NOMO-1 (cell line): ENCODE data around the gene FOXP4.
"Not testable (repeated sequence)": the region's sequence is repeated elsewhere in the genome, so short reads cannot be mapped to it uniquely, and the experiment has no call there.

Experiments
- DNase-seq, 2 experiments: peaks; one replicate each; lab custom pipeline; 2025; ENCODE audit not compliant: unreplicated experiment in 2 of 2; lab: John Stamatoyannopoulos, UW

FOXP4 gene

DNA sequence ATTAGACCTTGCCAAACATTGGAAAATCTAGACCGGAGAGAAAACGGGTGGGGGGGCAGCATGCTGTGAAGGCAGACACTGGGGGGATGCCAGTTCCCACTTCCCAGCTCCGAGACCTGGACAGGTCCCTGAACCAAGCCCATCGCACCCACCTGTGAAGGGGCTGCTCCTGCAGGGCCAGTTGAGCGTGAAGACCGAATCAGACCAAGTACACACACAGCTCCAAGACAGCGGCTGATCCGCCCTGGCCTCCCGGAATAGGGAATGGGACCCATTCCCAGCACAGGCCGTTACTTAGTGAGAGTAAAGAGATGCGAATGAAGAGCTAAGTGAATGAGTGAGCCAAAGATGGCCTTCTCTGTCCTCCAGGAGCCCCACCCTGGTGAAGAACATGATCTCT, 50.6 kb downstream of the FOXP4 start:
- no peak for DNase-seq

DNA sequence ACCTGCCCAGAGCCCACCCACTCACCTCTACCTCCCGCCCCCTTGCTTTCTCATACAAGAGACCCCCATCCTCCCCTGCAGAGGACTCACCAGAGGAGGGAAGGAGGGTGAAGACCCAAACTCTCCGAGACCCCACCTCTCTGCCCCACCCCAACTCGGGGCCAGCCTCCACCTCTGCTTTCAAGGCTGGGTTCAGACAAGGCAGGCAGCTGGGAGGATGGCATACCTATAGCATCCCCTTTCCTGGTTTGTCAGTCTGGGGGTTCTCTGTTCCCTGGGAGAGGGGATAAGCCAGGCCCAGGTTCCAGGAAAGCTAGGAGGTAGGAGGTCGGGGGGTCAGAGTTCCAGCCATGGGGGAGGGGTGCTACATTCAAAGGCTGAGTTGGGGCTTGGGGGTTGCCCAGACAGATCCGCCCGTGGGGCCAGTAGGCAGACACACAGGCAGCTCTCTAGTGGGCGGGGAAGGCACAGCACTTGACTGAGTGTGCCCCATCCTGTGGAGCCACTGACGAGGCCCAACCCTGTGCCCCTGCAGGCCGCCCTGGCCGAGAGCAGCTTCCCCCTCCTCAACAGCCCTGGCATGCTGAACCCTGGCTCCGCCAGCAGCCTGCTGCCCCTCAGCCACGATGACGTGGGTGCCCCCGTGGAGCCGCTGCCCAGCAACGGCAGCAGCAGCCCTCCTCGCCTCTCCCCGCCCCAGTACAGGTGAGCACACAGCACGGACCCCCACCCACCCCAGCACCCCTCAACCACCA, 51.2 kb downstream of the FOXP4 start:
- no peak for DNase-seq

DNA sequence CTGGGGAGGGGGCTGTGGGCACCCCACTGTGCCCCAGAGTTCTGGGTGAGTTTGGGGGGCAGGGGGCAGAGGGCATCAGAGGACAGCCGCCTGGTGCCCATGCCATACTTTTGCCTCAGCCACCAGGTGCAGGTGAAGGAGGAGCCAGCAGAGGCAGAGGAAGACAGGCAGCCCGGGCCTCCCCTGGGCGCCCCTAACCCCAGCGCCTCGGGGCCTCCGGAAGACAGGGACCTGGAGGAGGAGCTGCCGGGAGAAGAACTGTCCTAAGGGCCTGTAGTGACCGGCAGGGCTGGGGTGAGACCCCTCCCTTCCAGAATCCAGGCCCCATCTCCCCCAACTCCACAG, 52.5 kb downstream of the FOXP4 start:
- DNase-seq, result no peak

DNA sequence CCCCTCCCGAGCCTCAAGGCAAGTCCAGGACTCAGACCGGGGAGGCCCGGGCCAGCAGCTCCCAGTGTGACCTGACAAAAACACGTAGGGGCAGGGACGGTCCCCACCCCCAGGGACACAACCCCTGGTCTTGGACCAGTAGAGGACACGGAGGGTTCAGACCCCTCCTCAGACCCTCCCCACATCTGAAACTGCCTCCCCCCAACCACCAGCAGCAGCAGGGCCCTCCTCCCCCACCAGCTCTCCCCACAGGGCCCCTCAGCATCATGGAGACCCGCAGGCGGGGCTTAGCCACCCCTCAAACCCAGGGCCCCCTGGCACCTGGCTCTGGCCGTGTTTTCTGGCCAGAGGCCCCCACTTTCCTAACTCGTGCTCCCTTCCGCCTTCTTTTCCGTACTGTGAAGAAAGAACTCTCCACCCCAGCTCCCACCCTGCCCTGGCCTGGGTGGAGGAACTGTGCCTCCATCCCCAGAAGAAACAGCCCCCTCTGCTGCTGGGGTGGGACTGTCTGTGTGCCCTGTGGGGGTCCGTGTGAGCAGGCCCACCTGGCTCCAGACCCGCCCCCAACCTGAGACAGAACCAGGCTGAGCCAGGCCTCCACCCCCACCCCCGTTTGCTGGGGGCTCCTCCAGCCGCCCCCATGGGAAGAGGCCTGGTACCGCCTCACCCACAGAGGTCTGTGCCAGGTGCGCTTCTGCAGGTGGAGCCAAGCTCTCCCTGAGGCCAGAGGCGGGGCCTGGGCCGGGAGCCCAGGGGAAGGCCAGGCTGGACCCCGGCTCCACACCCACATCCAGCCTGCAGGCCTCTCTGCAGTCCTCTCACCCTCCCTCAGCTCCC, 53.1 kb downstream of the FOXP4 start:
- DNase-seq, result no peak

DNA sequence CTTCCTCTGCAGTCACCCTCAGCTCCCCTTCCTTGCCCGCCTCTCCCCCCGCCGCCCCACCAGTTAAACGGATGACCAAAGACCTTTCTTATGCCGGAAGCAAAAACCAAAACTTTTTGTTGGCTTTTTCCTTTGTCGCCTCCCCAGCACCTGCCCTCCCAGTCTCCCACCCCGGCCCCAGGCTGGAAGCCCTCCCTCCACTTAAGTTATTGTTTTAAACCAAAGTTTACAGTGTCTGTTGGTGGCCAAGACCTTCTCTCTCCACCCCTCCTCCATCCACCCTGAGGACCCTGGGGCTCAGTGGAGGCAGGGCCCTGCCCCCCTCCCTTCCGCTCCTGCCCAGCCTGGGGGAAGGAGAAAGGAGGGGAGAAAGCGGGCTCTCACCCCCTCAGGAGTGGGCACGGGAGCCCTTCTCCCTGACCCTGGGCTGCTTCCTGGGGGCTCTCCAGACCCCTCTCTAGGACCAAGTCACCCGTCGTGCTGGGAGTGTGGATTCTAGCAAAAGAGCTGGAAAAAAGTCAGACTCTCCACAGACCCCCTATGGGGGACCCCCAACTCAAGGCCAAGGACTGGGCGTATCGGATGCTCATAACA, 53.8 kb downstream of the FOXP4 start:
- DNase-seq, result no peak

DNA sequence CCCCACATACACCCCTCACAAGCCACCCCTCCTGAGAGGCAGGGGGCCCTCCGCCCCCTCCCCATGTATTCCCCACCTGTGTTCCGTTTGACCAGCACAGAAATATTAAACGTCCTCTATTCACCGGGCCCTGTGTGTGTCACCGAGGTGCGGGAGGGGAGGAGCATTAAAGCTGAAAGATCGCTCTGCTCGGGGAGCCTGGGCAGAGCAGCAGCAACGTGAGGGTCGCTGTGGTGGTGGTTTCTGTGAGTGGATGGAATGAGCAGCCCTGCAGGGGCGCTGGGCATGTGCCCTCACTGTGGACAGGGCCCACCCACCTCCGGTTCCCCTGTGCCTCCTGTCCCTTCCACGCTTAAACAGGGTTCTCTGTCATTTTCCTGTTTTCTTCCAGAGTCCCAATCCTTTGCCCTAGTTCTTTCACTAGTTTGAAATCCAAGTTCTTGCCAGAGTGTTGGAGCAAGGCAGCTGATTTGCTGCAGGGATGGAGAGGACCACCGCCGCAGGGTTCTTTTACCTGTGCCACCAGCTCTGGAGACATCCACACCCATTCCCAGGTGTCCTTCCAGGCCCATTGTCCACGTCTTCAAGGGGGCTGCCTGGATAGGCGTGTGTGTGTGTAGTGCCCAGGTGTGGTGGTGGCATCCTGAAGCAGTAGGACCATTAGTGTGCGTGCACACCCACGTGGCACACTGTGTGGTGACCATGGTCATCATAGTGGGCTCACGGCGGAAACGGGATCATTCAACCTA, 54.5 kb downstream of the FOXP4 start:
- DNase-seq, result no peak

DNA sequence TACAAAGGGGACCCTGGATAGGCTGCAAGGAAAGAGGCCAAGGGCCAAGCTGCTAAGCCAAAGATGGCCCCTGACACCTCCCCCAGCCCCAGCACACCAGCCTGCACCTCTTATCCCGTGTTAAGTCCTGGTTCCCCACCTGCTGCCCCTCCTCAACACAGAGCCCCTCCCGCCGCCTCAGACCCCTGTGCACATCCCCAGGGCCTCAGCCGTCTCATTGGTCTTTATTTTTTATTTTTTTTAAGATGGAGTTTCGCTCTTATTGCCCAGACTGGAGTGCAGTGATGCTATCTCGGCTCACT, 55.0 kb downstream of the FOXP4 start:
- no peak for DNase-seq

DNA sequence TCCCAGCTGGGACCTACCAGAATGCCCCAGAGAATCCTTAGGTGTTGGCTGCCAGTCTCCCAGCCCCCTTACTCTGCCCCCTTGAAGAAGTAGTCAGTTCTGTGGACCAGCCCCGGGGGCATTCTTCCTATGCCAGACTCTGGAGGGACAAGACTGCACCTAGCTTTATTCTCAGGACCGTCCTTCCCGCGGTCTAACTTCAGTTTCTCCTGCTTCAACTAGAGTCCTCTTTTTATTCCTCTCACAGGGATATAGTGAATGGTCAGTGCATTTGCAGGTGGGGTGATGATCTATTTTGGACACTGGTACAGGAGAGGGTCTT, 56.2 kb downstream of the FOXP4 start:
- no peak for DNase-seq

DNA sequence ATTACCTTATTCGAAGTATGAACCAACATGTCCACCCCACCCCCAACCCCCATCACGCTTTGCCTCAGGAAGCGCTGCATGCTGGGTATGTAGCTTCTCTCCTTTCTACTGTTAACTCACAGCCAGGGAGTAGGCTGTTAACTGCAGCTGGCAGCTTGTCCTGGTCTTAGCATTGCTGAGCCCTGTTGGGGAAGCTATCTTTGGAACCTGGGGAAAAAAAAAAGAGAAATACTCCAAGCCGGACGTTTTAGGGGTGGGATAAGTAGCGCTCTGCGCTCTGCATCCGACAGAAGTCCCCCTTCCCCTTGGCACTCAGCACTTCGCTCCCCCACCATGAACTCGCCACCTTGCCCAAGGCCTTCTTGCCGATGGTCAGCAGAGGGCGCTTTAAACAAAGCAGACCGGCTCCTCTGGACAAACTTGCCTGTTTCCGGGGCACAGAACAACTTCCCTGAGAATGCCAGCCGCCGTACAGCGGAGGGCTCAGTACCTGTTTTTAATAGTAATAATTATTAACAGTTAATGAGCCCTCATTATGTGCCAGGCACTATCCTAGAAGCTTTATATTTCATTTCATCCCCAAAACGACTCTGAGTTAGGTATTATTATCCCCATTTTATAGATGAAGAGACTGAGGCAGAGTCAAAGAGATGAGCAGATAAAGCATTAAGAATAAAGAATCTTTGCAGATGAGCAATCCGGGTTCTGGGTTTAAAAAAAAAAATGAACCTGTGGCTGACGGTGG, 56.9 kb downstream of the FOXP4 start:
- peak; percentile 79 to 84 for DNase-seq

DNA sequence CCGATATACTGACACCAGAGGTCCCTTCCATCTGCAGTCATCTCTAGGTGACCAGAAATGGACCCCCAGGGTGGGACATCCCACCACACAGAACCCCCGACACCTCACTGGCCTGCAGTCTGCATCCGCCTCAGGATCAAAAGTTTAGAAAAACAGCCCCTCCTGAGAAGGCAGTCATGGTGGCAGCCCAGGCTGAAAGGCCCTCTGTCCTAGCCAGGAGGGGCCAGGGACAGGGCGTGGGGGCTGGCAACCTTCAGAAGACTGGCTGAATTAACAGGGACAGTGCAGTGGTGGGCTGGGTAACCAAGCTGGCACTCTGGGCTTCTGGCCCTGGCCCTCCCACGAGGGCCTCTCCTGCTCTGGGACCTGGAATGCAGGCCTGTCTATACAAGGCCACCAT, 57.8 kb downstream of the FOXP4 start:
- no peak for DNase-seq

DNA sequence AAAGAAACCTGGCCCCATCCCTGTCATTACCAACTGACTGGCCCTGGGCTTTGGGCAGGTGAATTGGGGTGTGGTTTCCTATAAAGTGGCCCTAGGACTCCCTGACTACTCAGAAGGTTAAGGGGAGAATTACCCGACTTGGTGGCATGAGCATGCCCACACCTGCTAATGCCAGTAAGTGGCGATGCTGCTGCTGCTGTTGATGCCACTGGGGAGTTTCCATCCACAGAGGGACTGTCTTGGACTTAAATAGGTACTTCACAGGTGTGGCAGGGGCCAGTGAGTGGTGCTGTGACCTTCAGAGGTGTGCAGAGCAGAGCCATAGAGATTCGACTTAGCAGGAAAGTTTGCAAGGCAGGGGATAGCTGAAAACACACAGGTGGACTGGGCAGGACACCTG, 59.5 kb downstream of the FOXP4 start:
- DNase-seq, result no peak

DNA sequence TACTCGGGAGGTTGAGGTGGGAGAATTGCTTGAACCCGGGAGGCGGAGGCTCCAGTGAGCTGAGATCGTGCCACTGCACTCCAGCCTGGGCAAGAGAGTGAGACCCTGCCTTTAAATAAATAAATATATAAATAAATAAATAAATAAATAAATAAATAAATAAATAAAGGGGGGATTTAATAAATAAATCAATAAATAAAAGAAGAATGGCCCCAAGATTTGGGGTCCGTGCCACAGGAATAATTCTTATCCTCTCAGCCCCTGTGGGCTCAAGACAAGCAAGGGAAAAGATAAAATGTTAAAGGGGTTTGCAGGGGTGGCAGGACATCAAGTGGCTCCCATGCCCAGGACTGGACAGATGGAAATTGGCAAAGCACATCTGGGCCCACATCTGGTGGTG, 60.9 kb downstream of the FOXP4 start:
- no peak for DNase-seq

DNA sequence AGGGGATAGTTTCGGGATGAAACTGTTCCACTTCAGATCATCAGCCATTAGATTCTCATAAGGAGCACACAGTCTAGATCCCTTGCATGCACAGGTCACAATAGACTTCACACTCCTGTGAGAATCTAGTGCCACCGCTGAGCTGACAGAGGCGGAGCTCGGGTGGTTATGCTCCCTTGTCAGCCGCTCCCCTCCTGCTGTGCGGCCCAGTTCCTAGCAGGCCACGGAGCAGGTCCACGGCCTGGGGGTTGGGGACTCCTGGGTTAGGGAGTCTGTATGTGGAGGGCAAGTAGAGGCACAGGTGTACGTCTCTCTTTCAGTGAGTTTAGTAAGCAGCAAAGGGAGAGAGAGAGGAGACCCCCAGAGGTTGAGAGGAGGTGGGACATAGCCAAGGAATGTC, 61.6 kb downstream of the FOXP4 start:
- DNase-seq, result no peak

DNA sequence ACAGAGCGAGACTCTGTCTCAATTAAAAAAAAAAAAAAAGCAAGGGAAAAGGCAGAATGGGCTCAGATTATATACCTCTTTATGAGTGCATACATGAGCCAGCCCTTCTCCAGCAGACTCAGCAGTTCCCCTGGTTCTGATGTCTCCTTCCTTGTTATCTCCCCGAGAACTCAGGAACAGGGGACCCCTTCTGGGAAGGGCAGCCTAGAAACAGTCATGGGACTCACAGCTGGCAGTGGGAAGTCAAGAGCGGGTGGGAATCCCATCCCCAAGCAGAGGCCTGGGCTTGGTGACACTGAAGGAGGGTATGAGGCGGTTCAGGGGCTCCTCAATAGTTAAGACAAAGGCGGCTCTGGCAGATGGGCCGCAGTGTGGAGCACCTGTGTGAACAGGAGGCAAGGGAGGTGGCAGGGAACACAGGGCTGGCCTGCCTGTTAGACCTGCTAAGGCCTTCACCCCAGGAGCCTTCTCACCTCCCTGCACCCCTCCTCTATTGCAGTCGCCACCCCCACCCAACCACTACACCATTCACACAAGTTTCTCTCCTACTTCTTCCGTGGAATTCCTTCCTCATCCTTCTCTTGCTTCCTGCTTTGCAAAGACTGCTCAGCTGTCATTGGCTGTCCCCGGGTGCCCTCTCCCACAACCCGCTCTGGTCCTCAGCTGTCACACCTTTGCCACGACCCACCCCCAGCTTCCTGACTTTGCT, 62.4 kb downstream of the FOXP4 start:
- no peak for DNase-seq

DNA sequence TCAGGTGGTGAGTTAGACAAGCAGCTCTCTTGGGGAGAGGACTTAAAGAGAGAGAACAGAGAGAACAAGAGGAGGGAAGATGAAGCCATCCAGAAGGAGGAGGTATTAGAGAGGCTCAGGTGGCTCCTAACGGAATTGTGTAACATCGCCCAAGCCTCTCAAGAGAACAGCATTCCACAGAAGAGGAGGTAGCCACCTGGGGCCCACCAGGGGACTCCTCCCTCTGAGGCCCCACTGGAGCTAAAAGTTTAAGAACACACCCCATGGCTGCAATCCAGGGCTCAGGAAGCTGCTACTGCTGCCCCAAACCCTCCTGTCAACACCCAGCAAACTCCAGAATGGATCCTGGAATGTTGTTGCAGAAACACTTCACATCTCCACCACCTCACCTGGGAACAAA, 68.5 kb downstream of the FOXP4 start:
- no peak for DNase-seq

DNA sequence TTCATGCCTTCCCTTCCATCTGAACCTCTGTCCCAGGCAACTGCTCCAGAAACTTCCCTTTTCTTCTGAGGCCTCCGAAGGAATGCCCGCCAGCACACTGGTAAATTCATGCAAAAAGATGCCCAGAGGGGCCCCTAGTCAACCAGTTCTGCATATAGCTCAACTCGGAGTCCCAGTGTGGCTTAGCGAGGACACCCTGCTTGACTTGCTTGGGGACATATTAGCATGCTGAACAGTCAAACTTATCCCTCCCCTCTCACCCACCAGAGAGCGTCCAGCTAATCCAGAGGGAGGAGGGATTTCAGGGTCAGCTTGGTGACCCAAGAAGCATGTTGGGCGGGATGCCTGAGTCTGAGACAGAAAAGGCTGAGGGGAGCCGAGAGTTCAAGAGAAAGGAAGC, 69.1 kb downstream of the FOXP4 start:
- DNase-seq, result no peak

DNA sequence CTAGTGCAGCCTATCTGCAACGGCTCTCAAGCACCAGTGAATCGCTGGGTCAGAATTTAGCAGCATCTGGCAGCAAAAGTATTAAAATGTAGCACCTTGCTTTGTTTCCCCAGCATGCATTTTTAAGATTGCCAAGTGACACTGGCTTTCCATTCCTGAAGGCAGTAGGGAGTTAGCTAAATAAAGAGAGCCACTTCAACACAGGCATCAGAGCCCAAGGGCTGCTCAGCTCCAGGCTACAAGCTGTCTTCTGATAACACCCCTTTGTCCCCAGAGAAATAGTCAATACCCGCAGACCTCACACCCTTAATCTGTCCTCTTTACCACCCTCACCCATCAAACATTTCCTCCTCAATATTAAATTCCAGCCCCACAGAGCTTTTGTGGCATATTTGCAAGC, 72.4 kb downstream of the FOXP4 start:
- DNase-seq, result no peak

DNA sequence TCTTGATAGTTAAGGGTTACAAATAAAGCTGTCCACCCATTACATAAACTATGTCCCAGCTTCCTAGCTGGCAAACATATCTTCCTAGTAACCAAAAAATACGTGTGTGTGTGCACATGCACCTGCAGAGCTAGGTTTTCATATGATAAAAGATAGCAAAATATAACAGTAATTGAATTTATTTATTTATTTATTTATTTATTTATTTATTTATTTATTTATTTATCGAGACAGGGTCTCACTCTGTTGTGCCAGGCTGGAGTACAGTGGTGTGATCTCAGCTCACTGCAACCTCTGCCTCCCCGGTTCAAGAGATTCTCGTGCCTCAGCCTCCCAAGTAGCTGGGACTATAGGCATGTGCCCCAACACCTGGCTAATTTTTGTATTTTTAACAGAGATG, 73.0 kb downstream of the FOXP4 start:
- not testable (repeated sequence) for DNase-seq

DNA sequence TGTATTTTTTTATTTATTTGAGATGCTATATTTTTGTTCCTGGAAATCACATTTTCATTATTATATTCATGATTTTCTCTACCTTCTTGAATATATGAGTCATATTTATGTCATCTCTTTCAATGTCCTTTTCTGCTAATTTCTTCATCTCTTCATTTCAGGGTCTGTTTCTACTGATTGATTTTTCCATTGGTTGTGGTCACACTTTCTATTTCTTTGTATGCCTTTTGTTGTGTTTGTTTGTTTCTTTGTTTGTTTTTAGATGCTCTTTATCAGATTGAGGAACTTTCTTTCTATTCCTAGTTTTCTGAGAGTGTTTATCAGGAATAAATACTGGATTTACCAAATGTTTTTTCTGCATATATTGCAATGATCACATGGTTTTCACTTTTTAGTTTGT, 75.2 kb downstream of the FOXP4 start:
- DNase-seq, result no peak

DNA sequence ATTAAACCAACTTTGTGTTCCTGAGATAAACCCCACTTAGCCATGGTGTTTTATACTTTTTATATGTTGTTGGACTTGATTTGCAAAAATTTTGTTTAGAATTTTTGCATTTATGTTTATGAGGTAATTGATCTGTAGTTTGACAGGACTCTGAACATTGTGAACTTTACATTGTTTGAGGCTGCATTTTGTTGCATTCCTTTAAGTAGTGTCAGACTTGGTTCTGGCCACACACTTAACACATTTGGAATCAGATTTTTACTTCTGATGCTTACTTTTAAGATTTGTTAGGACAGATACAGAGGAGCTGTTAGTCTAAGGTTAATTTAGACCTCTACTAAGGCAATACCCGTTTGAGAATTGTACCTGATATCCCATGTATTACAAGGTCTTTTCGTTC, 75.6 kb downstream of the FOXP4 start:
- DNase-seq, result no peak
